Parathyroid adenoma (tissue), 2 donors: ENCODE results near the gene SPOPL.
"Not testable (repeated sequence)": the region's sequence is repeated elsewhere in the genome, so short reads cannot be mapped to it uniquely, and the experiment has no call there.

Source experiments
- H2AFZ ChIP-seq: fragments of 300-600 bp; sonication (generic); one replicate; pipeline ENCODE4 v1.7.0; 2017; ENCODE audit warnings: antibody characterized with exemption, mild to moderate bottlenecking
- H3K27ac ChIP-seq: fragments of 300-600 bp; sonication (generic); one replicate; pipeline ENCODE4 v1.7.0; 2017
- H3K27me3 ChIP-seq: fragments of 300-600 bp; sonication (generic); one replicate; pipeline ENCODE4 v1.7.0; 2017; ENCODE audit warnings: low read length; ENCODE audit not compliant: control insufficient read depth, insufficient read depth
- H3K36me3 ChIP-seq: fragments of 300-600 bp; sonication (generic); one replicate; pipeline ENCODE4 v1.7.0; 2017; ENCODE audit warnings: low read length; ENCODE audit not compliant: control insufficient read depth, insufficient read depth
- H3K4me1 ChIP-seq: fragments of 300-600 bp; sonication (generic); one replicate; pipeline ENCODE4 v1.7.0; 2017; ENCODE audit warnings: control low read depth
- H3K4me2 ChIP-seq: fragments of 300-600 bp; sonication (generic); one replicate; pipeline ENCODE4 v1.7.0; 2017; ENCODE audit warnings: low read length
- H3K4me3 ChIP-seq: fragments of 300-600 bp; sonication (generic); one replicate; pipeline ENCODE4 v1.7.0; 2017; ENCODE audit warnings: low read depth, low read length
- H3K79me2 ChIP-seq: fragments of 300-600 bp; sonication (generic); one replicate; pipeline ENCODE4 v1.7.0; 2017; ENCODE audit warnings: control low read depth
- H3K9ac ChIP-seq: fragments of 300-600 bp; sonication (generic); one replicate; pipeline ENCODE4 v1.7.0; 2017; ENCODE audit warnings: mild to moderate bottlenecking
- H3K9me3 ChIP-seq: fragments of 300-600 bp; sonication (generic); one replicate; pipeline ENCODE4 v1.7.0; 2017; ENCODE audit warnings: low read length; ENCODE audit not compliant: control insufficient read depth
- CTCF ChIP-seq: fragments of 300-600 bp; sonication (generic); IDR thresholded peaks from one replicate; pipeline ENCODE4 v1.7.0; 2017; ENCODE audit warnings: antibody characterized with exemption, mild to moderate bottlenecking
- donor health status: primary hyperparathyroidism.

SPOPL gene

DNA sequence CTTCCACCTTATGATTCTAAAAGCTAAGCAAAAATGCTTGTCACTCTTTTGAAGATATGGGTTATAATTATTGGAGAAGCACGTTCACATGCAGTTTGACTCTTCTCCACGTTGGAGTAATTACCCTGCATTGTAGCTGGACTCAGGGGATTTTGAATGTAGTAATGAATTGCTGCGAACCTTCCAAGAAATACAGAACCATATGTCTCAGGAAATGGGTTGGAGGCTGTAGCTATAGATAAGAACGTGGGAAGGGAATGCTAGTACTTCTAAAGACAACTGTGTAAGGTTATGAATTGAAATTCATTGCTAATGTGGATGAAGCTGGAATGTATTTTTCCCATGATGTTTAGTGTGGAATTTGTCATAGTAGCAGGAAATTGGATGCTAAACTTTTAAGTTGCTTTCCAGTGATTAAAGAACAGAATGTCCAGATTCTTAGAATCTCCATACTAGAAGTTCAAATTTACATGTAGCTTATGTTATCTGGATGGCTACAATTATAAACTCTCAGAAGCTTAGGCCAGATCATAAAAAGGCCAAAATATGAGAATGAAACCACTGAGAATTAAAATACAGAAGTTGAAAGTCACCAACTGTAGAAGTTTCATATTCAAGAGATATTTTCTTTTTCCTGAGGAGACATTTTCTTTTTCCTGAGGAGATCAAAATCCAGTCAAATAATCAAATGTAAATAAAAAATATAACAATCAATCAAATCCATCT, 27.3 kb upstream of the SPOPL start:
- H3K9me3 ChIP-seq = no peaks in the 10 kb centered on the region
- no peaks in the 10 kb centered on the region for H3K27me3 ChIP-seq
- H3K79me2 ChIP-seq = no peaks in the 10 kb centered on the region
- no peak overlapping the region for H2AFZ ChIP-seq
- no peak for TF ChIP-seq CTCF
- H3K4me1 ChIP-seq = no peaks in the 10 kb centered on the region
- H3K4me3 ChIP-seq = no peak overlapping the region
- H3K27ac ChIP-seq = no peak overlapping the region
- no peaks in the 10 kb centered on the region for H3K36me3 ChIP-seq
- H3K9ac ChIP-seq = no peak overlapping the region
- no peak overlapping the region for H3K4me2 ChIP-seq

DNA sequence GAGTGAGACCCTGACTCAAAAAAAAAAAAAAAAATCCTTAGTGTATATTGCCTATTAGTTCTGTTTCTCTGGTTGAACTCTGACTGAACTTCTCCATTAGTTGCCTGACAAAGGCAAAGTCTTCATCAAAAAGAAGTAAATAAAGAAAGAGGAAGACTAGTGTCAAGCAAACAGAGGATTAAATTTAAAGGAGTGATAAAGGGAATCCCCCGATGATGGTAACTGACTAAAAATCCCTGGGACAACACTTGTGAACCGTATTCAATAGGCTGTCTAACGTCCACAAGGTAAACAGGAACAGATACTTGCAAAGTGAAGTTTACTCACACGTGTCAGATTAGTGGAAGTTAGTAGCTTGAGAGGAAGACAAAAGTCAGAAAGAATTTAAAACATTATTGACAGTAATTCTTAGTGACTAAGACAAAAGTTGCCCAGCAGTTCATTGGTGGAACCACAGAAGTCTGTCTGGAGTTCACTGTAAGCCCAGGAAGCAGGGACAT, 26.2 kb upstream of the SPOPL start:
- H3K4me3 ChIP-seq = no peak overlapping the region
- H3K4me2 ChIP-seq = no peak overlapping the region
- no peaks in the 10 kb centered on the region for H3K4me1 ChIP-seq
- TF ChIP-seq CTCF = no peak
- H3K27ac ChIP-seq = no peak overlapping the region
- no peak overlapping the region for H2AFZ ChIP-seq
- no peaks in the 10 kb centered on the region for H3K36me3 ChIP-seq
- no peak overlapping the region for H3K9ac ChIP-seq
- no peaks in the 10 kb centered on the region for H3K27me3 ChIP-seq
- no peaks in the 10 kb centered on the region for H3K9me3 ChIP-seq
- H3K79me2 ChIP-seq = no peaks in the 10 kb centered on the region

DNA sequence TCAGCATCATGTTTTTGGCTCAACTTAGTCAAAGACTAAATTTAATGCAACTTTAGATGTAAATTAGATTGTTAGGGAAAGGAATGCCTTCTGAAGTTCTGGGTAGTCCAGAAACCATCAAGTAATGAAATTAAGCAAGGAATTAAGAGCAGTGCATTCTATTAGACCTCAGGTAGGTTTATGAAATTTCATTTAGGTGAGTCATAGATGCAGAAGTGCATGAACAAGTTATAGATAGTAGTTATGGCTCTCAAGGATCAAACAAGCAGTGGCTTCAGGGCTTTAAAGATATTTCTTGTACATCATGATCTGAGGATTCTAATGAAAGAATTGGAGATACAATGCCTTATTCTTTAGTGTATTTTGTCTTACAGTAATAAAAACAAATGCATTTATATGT, 25.4 kb upstream of the SPOPL start:
- no peak overlapping the region for H3K27ac ChIP-seq
- TF ChIP-seq CTCF = no peak
- no peaks in the 10 kb centered on the region for H3K36me3 ChIP-seq
- no peak overlapping the region for H3K4me3 ChIP-seq
- H3K9ac ChIP-seq = no peak overlapping the region
- H2AFZ ChIP-seq = no peak overlapping the region
- H3K4me2 ChIP-seq = no peak overlapping the region
- no peaks in the 10 kb centered on the region for H3K9me3 ChIP-seq
- no peaks in the 10 kb centered on the region for H3K4me1 ChIP-seq
- H3K27me3 ChIP-seq = no peaks in the 10 kb centered on the region
- H3K79me2 ChIP-seq = no peaks in the 10 kb centered on the region

DNA sequence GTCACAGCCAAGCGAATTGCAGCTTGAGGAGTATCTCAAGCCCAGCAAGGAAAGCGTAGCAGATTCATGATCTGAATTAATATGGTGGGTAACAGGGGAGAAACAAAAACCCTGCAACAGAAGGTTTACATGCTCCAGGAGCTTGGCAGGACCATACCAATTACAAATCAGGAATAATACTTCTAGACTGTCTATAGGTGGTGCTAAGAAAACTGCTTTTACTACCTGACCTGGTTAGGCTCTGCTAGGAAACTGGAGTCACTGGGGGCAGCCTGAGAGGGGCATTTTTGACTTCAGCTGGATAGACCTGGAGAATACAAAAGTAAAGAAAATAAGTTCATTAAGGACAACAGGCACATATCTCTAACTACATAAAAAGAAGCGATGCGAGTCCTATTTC, 24.6 kb upstream of the SPOPL start:
- Histone ChIP-seq H3K9me3 (no peaks in the 10 kb centered on the region), H2AFZ (no peak overlapping the region), H3K27ac (no peak overlapping the region), H3K4me2 (no peak overlapping the region), H3K4me1 (no peaks in the 10 kb centered on the region), H3K9ac (no peak overlapping the region), H3K27me3 (no peaks in the 10 kb centered on the region), H3K79me2 (no peaks in the 10 kb centered on the region), H3K4me3 (no peak overlapping the region), H3K36me3 (no peaks in the 10 kb centered on the region)
- no peak for TF ChIP-seq CTCF

GRCh38 chr2:138482796-138483195, 18.8 kb upstream of the SPOPL start:
- not testable (repeated sequence) for H3K9me3 ChIP-seq, H3K27ac ChIP-seq, H3K27me3 ChIP-seq, H3K9ac ChIP-seq, H3K79me2 ChIP-seq, H3K4me2 ChIP-seq, H3K36me3 ChIP-seq, H3K4me3 ChIP-seq, H3K4me1 ChIP-seq, H2AFZ ChIP-seq
